ENCODE measurements around the gene DLD. TPM values are rescaled to one million over a fixed set of nuclear protein-coding genes. Genes with fewer than 3 reads are reported as not detected.

DLD gene
- polyA plus RNA-seq, 1 donor (not counting 4 experiments of a cell fraction or from before 2014, with no cell fraction given): 153 TPM

DNA sequence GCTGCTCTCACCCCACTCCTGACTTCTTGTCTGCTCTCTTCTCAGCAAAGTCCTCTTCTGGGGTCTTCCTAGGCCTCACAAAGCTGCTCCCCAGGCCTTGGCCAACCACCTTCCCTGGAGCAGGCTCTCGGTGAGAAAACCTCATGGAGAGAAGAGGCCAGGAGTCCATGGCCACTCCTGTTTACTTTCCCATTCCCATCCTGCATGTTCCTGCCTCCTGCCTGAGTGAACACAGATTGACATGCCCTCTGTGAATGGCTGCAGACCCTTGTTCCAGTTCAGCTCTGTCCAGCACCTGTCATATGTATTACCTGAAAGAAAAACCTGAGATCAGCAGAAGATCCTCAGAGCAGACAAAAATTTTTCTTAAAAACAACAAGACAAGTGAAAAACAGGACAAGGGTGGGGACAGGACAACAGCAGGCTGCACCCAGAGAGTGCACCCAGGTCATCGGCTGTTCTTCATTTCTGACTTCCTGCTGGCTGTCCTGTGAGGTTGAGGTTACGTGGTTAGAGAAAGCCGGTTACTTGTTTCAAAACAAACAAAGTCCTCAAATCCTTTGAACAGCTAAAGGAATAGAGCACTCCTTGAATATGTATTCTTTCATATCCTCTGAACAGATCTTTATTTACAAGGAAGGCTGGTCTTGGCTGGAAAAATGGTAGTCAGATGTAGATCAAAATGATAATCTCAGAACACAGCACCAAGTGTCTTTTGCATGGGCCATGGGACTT lies 34.0 kb upstream of the DLD start:
- no peaks in the 10 kb centered on the region for H3K36me3 ChIP-seq (ENCODE audit: control insufficient read depth in 2 of 2, extremely low read depth in 1 of 2, insufficient read depth in 2 of 2, low read length in 2 of 2)
- H2AFZ ChIP-seq (ENCODE audit: control insufficient read depth, low read length): no peak overlapping the region
- H3K4me2 ChIP-seq (ENCODE audit: control insufficient read depth, extremely low read depth, insufficient read depth, low read depth, low read length): no peak overlapping the region
- no peaks in the 10 kb centered on the region for H4K20me1 ChIP-seq (ENCODE audit: control insufficient read depth, extremely low read depth, insufficient read depth, low read length)
- no peaks in the 10 kb centered on the region for H3K9me1 ChIP-seq (ENCODE audit: control insufficient read depth, extremely low read depth, insufficient read depth, low read length)
- H3K4me1 ChIP-seq (ENCODE audit: control insufficient read depth, extremely low read depth, insufficient read depth, low read length): no peaks in the 10 kb centered on the region
- no peak overlapping the region for H3K27ac ChIP-seq (ENCODE audit: control insufficient read depth, insufficient read depth, low read length)
- no peak for TF ChIP-seq EZH2 (IDR thresholded peaks at IDR 0.05; ENCODE audit: low read length)
- TF ChIP-seq, protein P1, sequence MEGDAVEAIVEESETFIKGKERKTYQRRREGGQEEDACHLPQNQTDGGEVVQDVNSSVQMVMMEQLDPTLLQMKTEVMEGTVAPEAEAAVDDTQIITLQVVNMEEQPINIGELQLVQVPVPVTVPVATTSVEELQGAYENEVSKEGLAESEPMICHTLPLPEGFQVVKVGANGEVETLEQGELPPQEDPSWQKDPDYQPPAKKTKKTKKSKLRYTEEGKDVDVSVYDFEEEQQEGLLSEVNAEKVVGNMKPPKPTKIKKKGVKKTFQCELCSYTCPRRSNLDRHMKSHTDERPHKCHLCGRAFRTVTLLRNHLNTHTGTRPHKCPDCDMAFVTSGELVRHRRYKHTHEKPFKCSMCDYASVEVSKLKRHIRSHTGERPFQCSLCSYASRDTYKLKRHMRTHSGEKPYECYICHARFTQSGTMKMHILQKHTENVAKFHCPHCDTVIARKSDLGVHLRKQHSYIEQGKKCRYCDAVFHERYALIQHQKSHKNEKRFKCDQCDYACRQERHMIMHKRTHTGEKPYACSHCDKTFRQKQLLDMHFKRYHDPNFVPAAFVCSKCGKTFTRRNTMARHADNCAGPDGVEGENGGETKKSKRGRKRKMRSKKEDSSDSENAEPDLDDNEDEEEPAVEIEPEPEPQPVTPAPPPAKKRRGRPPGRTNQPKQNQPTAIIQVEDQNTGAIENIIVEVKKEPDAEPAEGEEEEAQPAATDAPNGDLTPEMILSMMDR (optimal IDR thresholded peaks at IDR 0.05 in 1 of 3, IDR thresholded peaks at IDR 0.05 in 1 of 3, conservative IDR thresholded peaks at IDR 0.05 in 1 of 3; ENCODE audit: extremely low read depth in 1 of 3, insufficient read depth in 2 of 3, low read length in 3 of 3): no peak
- H3K9ac ChIP-seq (ENCODE audit: control insufficient read depth, extremely low read depth, insufficient read depth, low read length): no peak overlapping the region
- H3K27me3 ChIP-seq (ENCODE audit: control insufficient read depth, extremely low read depth, insufficient read depth, low read length): no peaks in the 10 kb centered on the region
- no peaks in the 10 kb centered on the region for H3K79me2 ChIP-seq (ENCODE audit: control insufficient read depth, insufficient read depth, low read length)
- no peak overlapping the region for H3K4me3 ChIP-seq (ENCODE audit: control insufficient read depth in 2 of 3, extremely low read depth in 1 of 3, insufficient read depth in 2 of 3, low read depth in 1 of 3, low read length in 3 of 3)
- no peaks in the 10 kb centered on the region for H3K9me3 ChIP-seq (ENCODE audit: control insufficient read depth, low read depth, low read length)
- DNase-seq (ENCODE audit: low read depth, low spot score): no peak
- no peak for FAIRE-seq
- dilution Hi-C loops (cut with MboI; ENCODE audit: extremely low pct_ligation_motif_present, low sequenced_read_pairs): loop anchor here (25.0 kb wide), 1 partner anchor 95 kb away; no protein-coding TSS in a partner anchor

- DNase-seq (ENCODE audit: low read depth, low spot score) (no peak), FAIRE-seq (no peak)
- Histone ChIP-seq H3K9me1 (ENCODE audit: control insufficient read depth, extremely low read depth, insufficient read depth, low read length) (no peaks in the 10 kb centered on the region), H3K27me3 (ENCODE audit: control insufficient read depth, extremely low read depth, insufficient read depth, low read length) (no peaks in the 10 kb centered on the region), H3K36me3 (ENCODE audit: control insufficient read depth in 2 of 2, extremely low read depth in 1 of 2, insufficient read depth in 2 of 2, low read length in 2 of 2) (no peaks in the 10 kb centered on the region), H3K79me2 (ENCODE audit: control insufficient read depth, insufficient read depth, low read length) (no peaks in the 10 kb centered on the region), H2AFZ (ENCODE audit: control insufficient read depth, low read length) (no peak overlapping the region), H3K4me3 (ENCODE audit: control insufficient read depth in 2 of 3, extremely low read depth in 1 of 3, insufficient read depth in 2 of 3, low read depth in 1 of 3, low read length in 3 of 3) (no peak overlapping the region), H3K4me2 (ENCODE audit: control insufficient read depth, extremely low read depth, insufficient read depth, low read depth, low read length) (no peak overlapping the region), H3K4me1 (ENCODE audit: control insufficient read depth, extremely low read depth, insufficient read depth, low read length) (no peaks in the 10 kb centered on the region), H3K9me3 (ENCODE audit: control insufficient read depth, low read depth, low read length) (no peaks in the 10 kb centered on the region), H3K9ac (ENCODE audit: control insufficient read depth, extremely low read depth, insufficient read depth, low read length) (no peak overlapping the region), H4K20me1 (ENCODE audit: control insufficient read depth, extremely low read depth, insufficient read depth, low read length) (no peaks in the 10 kb centered on the region), H3K27ac (ENCODE audit: control insufficient read depth, insufficient read depth, low read length) (no peak overlapping the region)
- TF ChIP-seq, protein P1 (optimal IDR thresholded peaks at IDR 0.05 in 1 of 3, IDR thresholded peaks at IDR 0.05 in 1 of 3, conservative IDR thresholded peaks at IDR 0.05 in 1 of 3; ENCODE audit: extremely low read depth in 1 of 3, insufficient read depth in 2 of 3, low read length in 3 of 3): no peak
- no peak for TF ChIP-seq EZH2 (IDR thresholded peaks at IDR 0.05; ENCODE audit: low read length)
- dilution Hi-C loops (cut with MboI; ENCODE audit: extremely low pct_ligation_motif_present, low sequenced_read_pairs): loop anchor here (25.0 kb wide), 1 partner anchor 95 kb away; no protein-coding TSS in a partner anchor
Measured at GRCh38 chr7:107857541-107857912, 33.5 kb upstream of the DLD start.
